Skin epidermis (tissue), 12 donors: ENCODE measurements around the gene REV3L.
"Not testable (repeated sequence)": the region's sequence is repeated elsewhere in the genome, so short reads cannot be mapped to it uniquely, and the experiment has no call there.

ENCODE experiments used
- H3K27ac ChIP-seq, 21 experiments: fragments of 200-600 bp; sonication (generic) in 11 of 21; one replicate each; pipeline ENCODE4 v1.5.0; 2020; ENCODE audit warnings: mild to moderate bottlenecking in 3 of 21, inconsistent platforms in 2 of 21, moderate library complexity in 2 of 21
- H3K4me3 ChIP-seq, 7 experiments: fragments of 200-600 bp; sonication (generic) in 2 of 7; one replicate each; pipeline ENCODE4 v1.5.0; 2020; ENCODE audit warnings: inconsistent platforms in 2 of 7, mild to moderate bottlenecking in 2 of 7, moderate library complexity in 1 of 7

REV3L gene

DNA sequence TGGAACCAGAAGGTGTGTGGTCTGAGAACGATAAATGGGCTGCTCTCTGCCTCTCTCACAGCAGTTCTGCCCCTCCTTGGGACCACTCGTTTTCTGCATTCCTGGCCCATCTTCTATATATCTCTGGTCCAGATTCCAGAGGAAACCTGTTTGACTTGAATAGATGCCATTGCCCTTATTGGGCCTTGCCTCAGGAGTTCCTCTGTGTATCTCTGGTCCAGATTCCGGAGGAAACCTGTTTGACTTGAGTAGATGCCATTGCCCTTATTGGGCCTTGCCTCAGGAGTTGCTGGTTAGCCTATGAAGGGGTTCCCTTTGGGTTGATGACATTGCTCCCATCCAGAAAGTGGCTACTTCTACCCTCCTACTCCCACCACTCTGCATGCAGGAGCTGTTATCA lies 206.3 kb downstream of the REV3L start:
- no peak overlapping the region for H3K27ac ChIP-seq
- H3K4me3 ChIP-seq = no peak overlapping the region

DNA sequence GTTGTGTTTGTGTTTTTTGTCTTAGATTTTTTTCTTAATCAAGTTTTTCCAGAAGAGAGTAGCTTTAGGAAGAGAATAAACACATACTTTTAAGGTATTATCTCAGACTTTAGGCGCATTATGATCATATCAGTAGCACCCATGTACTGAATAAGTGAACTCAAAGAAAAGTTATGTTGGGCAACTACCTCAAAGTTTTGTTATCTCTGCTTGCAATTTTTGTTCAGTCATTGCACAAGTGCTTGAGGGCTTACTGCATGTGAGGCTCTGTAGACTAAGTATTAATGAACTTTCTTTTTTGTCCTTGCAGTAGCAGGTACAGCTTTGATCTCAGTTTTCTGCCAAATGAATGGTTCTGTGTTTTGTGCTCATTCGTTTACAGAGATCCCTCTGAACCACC lies 206.7 kb downstream of the REV3L start:
- no peak overlapping the region for H3K27ac ChIP-seq
- H3K4me3 ChIP-seq = no peak overlapping the region

DNA sequence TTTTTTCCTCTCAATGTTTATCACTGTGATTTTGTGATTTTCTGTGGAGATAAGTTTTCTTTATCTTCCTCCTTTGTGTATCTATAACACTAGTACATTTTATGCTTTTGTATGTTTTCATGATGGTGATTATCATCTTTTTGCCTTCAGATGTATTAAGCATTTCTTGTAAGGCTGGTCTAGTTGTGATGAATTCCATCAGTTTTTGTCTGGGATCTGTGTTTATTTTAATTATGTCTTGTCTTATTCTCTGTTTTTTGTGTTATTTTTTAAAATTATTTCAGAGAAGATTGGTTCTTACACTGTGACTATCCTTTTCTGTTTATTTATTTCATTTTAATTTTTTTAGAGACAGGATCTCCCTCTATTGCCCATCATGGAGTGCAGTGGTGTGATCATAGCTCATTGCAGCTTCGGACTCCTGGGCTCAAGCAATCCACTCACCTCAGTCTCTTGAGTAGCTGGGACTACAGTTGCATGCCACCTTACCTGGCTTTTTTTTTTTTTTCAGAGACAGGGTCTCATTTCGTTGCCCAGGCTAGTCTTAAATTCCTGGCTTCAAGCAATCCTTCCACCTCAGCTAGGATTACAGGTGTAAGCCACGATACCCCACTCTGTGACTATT lies 208.3 kb downstream of the REV3L start:
- no peak overlapping the region for H3K4me3 ChIP-seq
- H3K27ac ChIP-seq = no peak overlapping the region

DNA sequence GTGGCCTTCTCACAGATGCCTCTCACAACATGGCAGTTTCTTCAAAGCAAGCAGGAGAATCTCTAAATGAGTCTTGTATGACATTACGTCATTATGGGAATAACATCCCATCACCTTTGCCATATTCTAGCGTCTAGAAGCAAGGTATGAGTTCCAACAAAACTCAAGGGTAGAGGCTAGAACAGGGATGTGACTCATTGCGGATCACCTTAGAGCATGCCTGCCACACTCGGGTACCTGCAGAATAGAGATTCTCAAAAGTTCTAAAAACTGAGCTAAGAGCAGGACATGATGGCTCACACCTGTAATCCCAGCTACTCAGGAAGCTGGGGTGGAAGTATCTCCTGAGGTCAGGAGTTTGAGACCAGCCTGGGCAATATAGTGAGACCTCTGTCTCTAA lies 212.9 kb downstream of the REV3L start:
- no peak overlapping the region for H3K4me3 ChIP-seq
- no peak overlapping the region for H3K27ac ChIP-seq

DNA sequence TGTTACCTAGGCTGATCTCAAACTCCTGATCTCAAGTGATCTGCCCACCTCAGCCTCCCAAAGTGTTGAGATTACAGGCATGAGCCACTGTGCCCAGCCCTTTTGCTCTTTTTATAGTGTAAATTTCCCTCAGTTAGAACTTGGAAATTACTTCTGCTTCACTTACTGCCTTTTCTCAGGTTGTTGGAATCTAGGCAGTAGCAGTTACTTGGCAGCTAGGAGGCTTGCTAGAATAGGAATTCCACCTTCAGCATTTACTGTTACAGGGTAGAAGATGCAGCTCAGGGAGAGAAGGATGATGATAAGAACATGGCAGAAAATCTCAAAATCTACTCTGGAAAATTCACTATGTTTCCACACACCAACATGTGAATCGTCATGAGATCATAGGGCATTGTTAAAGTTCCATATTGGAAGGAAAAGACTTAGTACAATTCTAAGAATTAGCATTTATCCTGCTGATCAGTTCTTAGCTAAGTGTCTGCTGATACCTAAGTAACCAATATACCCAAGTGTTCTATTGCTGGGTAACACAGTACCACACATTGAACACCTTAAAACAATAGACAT lies 213.5 kb downstream of the REV3L start:
- H3K27ac ChIP-seq = no peak overlapping the region

DNA sequence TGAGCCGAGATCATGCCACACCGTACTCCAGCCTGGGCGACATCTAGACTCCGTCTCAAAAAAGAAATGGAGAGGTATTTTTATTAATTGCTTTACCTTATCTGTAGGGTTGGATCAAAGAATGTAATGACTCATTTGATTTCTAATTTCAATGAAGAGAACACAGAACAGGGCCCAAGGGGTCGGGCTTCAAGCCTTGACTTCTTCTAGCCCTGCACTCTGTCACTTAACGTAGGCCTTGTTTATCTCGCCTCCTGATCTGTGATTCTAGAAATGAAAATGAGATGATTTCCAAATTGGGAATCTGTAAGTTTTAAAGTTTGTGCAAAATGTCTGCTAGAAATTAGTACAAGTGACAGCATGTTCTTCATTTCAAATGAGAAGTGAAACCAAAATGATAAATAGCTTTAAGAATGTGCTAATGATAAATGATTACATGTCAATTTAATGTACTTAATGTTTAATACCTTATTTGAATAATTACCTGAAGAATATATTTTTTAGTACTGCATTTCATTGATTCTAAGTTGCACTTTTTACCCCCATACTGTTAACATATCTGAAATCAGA lies 215.2 kb downstream of the REV3L start:
- no peak overlapping the region for H3K4me3 ChIP-seq
- no peak overlapping the region for H3K27ac ChIP-seq

More for the DNA sequence above, 213.5 kb downstream of the REV3L start:
- H3K4me3 ChIP-seq = no peak overlapping the region

DNA sequence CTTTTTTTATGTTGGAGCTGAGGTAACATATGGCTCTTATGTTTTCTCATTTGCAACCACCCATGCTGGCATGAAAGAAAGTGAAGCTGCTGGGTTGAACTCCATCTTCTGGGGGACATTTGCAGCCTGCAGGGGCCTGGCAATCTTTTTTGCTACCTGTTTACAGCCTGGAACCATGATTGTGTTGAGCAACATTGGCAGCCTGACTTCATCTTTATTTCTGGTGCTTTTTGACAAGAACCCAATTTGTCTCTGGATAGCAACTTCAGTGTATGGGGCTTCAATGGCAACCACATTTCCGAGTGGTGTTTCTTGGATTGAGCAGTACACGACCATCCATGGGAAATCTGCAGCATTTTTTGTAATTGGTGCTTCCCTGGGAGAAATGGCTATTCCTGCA lies 216.7 kb downstream of the REV3L start:
- Histone ChIP-seq H3K4me3 (no peak overlapping the region), H3K27ac (no peak overlapping the region)

DNA sequence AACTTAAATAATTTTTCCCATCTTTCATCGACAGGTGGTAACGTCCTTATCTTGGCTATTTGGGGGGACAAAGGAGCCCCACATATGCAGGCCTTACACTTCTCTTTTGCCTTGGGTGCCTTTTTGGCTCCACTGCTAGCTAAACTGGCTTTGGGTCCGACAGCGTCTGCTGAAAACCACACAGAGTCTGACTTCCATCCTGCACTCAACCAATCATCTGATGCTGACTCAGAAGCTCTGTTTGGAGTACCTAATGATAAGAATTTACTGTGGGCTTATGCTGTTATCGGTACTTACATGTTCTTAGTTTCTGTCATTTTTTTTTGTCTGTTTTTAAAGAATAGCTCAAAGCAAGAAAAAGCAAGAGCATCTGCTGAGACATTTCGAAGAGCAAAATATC lies 217.2 kb downstream of the REV3L start:
- no peak overlapping the region for H3K4me3 ChIP-seq
- H3K27ac ChIP-seq = no peak overlapping the region

DNA sequence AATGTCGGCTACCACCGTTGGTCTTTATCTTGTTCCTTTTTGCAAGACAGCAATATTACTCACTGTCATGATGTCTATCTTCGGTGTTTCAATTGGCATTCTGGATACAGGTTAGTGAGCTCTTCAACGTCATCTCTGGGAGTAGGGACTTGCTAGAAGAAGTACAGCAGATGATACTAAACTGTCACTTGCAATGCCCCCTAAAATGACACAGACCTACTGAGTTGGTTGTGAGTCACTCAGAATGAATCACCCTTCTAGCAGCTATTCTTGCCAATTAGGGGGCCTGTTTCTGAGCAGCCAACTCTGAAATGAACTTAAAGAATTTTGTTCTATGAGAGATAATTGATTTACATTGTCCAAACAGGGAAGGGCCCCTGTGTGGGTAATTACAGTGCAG lies 219.2 kb downstream of the REV3L start:
- peak overlapping the region in 1 of 21 experiments; percentile 15 for H3K27ac ChIP-seq
- H3K4me3 ChIP-seq = no peak overlapping the region

DNA sequence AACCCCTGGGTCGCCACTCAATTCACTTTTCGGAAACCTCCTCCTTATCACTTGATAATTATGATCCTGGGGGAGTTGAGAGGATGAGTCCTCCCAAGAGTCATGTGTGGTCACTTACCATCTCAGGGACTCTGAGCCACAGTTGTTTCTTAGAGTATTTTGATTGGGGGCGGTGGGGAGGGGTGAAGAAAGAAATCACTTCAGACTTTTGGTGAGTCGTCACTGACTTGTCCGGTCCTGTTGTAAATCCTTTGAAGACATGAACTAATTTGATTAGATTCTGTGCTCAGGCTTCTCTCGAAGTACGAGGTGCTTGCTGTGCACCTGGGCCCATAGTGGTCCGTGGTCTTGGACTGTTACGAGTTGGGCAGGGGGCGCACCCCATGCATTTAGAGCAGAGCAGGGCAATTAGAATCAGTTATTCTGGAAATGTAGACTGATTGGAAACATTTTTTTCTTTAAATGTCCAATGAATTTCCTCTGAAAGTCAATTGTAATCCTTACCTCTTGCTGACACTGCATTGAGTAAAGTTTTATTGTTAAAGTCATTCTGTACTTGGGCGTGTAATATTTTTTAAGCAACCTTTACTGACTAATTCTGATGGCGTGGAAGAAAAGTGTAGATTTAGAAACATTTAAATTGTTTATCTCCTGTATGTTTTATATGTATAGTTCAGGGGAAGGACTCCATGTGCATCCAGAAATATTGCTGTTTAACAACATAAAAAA lies 222.3 kb downstream of the REV3L start:
- peak overlapping the region in 7 of 21 experiments; percentile 9 to 87 (median 79) for H3K27ac ChIP-seq
- H3K4me3 ChIP-seq = peak overlapping the region in 4 of 7 experiments; percentile 55 to 80 (median 68)

DNA sequence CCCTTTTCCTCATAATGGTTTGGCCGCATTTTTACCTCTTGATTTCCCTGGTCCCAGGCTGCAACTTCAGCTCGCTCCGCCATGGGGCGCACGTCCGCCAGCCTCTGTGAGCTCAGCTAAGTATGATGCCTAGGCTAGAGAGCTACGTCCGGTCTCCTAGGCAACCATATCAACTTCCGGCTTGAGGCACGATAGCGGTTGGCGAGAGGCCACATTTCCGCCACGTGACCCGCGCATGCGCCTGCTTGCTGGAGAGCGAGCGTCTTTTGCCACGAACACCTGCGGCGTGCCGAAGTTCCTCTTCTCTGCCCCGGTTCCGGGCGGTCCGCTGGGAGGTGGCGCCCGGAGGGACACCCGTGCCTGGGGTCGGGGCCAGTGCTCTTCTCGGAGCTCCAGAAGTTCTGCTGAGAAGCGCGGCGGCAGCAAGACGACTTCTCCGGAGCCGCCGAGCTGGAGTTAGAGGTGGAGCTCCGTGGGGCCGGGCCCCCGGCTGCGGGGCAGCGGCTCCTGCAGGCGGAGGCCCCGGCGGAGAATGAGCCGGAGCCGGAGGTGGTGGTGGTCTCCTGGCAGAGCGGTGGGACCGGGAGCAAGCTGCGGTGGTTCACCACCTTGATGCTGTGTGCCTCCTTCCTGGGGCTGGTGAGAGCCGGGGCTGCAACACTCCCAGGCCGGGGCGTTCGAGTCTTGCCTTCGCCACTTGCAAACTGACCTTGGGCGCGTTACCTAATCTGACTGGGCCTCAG lies 223.8 kb downstream of the REV3L start:
- peak overlapping the region in 20 of 21 experiments; percentile 73 to 89 (median 82) for H3K27ac ChIP-seq
- H3K4me3 ChIP-seq = peak overlapping the region; percentile 49 to 80 (median 72)

DNA sequence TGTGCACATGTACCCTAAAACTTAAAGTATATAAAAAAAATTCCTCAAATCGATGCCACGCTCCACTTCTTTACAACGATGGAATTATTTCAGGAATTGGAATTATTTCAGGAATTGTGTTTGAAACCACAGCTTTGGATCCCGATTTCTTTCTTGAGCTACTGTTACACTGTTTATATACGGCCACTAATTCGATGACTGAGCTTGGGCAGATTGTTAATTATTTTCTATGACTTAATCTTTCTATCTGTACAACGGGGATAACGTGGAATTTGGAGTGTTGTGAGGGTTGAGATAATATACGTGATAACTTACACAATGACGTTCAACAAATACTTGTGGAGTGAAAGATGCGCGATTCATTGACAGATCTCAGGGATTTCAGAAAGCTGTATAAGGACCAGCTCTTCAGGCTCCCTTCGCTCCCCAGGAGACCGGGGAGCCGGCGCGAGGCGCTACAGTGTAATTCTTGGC lies 224.4 kb downstream of the REV3L start:
- Histone ChIP-seq H3K27ac (peak overlapping the region in 9 of 21 experiments; percentile 29 to 89 (median 82)), H3K4me3 (peak overlapping the region in 6 of 7 experiments; percentile 49 to 80 (median 68))

DNA sequence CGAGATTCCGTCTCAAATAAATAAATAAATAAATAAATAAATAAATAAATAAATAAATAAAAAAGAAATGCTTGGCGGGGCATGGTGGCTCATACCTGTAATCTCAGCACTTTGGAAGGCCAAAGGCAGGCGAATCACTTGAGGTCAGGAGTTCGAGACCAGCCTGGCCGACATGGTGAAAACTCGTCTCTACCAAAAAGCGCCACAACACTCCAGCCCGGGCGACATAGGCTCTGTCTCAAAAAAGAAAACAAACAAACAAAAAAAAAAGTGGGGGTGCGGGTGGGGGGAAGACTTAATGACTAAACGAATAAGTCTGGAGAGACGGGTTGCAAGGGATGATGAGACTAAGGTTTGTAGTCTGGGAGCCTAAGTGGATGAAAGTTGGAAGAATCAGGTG lies 225.0 kb downstream of the REV3L start:
- H3K27ac ChIP-seq = no peak overlapping the region
- H3K4me3 ChIP-seq = no peak overlapping the region

DNA sequence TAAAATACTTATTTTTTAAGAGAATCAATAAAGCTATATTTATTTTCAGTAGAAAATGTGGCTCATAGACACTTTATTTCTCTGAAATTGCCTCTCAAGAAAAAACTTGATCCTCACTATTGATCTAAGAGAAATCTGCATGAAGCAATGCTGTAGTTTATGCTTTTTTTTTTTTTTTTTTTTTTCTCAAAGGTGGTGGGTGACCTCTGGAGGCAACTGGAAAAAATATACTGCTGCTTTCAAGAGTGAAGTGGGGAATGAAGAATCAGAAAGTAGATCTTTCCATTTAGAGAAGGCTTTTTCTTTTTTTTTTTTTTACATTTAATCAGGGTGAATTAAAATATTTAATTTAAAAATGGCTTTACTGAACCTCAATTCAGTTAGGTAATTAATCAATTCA lies 226.4 kb downstream of the REV3L start:
- H3K27ac ChIP-seq = no peak overlapping the region
- no peak overlapping the region for H3K4me3 ChIP-seq

DNA sequence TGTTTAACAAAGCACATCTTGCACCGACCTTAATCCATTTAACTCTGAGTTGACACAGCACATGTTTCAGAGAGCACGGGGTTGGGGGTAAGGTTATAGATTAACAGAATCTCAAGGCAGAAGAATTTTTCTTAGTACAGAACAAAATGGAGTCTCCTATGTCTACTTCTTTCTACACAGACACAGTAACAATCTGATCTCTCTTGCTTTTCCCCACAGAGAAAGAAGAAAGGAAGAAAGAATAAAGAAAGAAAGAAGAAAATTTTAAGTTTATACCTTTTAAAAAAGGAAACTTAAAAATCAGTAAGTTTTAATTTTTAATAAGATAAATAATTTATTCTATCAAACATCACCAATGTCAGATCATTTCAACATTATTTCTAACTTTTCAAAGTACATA lies 227.2 kb downstream of the REV3L start:
- not testable (repeated sequence) for H3K27ac ChIP-seq, H3K4me3 ChIP-seq

DNA sequence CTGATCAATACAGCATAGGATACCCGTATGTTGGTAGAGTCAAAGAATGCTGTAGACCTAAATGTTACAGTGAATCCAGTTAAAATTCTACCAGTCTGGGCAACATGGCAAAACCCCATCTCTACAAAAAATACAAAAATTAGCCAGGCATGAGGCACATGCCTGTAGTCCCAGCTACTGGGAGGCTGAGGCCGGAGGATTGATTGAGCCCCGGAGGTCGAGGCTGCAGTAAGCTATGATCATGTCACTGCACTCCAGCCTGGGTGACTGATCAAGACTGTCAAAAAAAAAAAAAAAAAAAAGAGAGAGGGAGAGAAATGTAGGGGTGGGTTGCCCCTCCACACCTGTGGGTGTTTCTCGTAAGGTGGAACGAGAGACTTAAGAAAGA lies 228.2 kb downstream of the REV3L start:
- Histone ChIP-seq H3K4me3 (no peak overlapping the region), H3K27ac (no peak overlapping the region)

DNA sequence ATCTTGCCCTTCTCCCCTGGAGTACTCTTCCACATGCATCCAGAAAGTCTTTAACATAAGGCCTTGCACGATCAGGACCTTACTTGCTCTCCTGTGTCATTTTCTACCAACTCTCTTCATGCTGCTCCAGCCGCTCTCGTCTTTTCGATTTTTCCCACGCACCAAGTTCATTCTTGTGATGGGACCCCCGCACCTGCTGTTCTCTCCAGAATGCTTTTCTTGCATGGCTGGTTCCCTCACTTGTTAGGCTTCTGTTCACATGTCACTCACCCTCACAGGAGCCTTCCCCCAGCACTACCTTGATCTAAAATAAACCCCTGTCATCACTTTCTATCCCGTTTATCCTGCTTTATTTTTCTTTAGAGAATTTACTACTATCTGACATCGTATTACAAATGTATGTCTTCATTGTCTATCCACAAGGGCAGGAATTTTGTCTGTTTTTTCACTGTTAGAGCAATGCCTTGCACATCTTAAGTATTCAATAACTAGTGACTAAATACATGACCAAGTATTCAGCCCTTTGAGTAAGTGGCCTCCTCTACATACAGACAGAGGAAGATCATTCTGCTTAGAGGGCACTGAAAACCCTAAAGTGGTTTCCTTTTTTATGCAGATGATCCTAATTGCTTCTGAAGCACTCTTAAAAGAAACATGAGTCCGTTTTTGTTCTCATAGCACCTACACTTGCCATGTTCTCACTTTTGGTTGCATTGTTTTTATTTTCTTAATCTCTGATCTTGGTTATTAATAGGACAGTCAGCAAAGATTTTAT lies 228.8 kb downstream of the REV3L start:
- no peak overlapping the region for H3K27ac ChIP-seq
- H3K4me3 ChIP-seq = no peak overlapping the region

DNA sequence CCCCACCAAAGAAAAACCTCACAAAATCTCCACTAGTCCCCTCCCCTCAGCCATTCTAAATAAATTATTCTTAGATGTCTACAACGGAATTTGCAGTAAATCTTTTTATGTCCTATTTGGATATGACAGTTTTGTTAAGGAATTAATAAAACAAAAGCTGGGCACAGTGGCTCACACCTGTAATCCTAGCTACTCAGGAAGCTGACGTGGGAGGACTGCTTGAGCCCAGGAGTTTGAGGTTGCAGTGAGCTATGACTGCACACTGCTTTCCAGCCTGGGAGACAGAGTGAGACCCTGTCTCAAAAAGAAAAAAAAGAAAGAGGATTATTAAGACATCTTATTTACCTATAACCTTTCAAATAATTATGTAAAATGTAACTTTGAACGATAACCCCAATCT lies 230.3 kb downstream of the REV3L start:
- H3K27ac ChIP-seq = no peak overlapping the region
- H3K4me3 ChIP-seq = no peak overlapping the region

DNA sequence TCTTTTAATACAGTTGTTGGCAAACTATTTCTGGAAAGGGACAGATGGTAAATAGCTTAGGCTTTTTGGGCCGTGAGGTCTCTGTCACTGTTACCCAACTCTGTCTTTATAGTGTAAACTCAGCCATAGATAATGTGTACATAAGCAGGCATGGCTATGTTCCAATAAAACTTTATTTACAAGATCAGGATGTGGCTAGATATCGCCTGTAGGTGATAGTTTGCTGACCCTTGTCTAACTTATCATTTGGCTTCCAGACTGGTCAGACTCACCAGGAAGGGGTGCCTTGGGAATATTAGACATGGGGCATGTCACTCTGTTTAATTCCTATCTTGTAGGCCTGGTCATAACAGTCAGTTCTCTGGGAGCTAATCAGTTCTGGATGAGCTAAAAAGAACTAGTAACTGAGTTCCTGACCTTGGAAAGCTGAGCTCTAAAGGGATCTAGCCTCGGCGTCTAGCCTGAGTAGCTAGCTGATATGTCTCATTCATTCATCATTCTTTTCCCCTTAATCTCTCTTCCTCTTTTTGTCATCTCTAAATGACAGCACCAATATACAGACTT lies 232.1 kb downstream of the REV3L start:
- Histone ChIP-seq H3K27ac (no peak overlapping the region), H3K4me3 (no peak overlapping the region)
